Measurements from ENCODE around the gene KRTAP10-1. TPM values are rescaled to one million over a fixed set of nuclear protein-coding genes. Genes with fewer than 3 reads are reported as not detected.

Gene KRTAP10-1
- total and polyA plus RNA-seq, 9 of the 15 experiments (the other 6 are each of a cell fraction or from before 2014, with no cell fraction given) = not detected

DNA sequence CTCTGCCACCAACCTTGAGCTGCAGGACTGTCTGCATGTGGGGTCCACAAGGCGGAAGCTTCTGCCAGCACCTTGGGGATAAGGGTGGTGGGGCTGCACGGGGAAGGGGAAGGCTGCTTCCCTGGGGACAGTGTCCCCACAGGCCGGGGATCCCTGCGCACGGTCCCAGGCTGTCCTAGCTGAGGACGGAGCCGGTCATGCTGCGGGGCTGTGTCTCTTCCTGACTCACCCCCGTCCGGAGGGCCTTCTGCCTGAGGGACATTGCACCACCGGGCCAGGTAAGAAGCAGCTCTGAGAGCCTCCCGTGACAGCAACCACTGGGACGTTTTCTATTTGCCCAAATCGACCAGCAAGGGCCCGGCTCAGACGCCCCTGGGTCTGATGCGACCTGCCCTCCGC lies 29.9 kb downstream of the KRTAP10-1 start:
- BruUV-seq (replicated peaks) = no TSS peak
- Histone ChIP-seq H3K79me2 (ENCODE audit: control insufficient read depth, insufficient read depth, low read length) (no peaks in the 10 kb centered on the region), H3K27ac (ENCODE audit: extremely low read depth, low read depth, low read length) (no peak overlapping the region), H3K9me1 (ENCODE audit: control insufficient read depth, insufficient read depth, low read length) (no peaks in the 10 kb centered on the region), H4K20me1 (replicated peaks; ENCODE audit: control insufficient read depth, insufficient read depth, low read length) (peaks cover 15% of the 10 kb centered on the region), H3K27me3 (ENCODE audit: control insufficient read depth in 2 of 2, insufficient read depth in 2 of 2, low read length in 2 of 2) (peaks cover 34 to 54% of the 10 kb centered on the region in 2 experiments), H3K4me2 (ENCODE audit: insufficient read depth, low read length) (no peak overlapping the region; the same call in 1 of the 2 replicates), H2AFZ (ENCODE audit: low read depth, low read length) (no peak overlapping the region), H3K9me3 (replicated peaks; ENCODE audit: control insufficient read depth, insufficient read depth, low read depth, low read length) (no peaks in the 10 kb centered on the region), H3K4me1 (replicated peaks in 1 of 2; ENCODE audit: control insufficient read depth in 2 of 2, insufficient read depth in 2 of 2, low read length in 2 of 2) (peaks cover 0 to 18% of the 10 kb centered on the region in 2 experiments; a peak in 2 of 5 replicates), H3K4me3 (no peak overlapping the region), H3K9ac (ENCODE audit: insufficient read depth in 1 of 2, low read depth in 2 of 2, low read length in 2 of 2) (no peak overlapping the region; a peak in 1 of 4 replicates), H3K36me3 (ENCODE audit: control insufficient read depth, insufficient read depth, low read length) (no peaks in the 10 kb centered on the region)
- intact Hi-C loops (cut with micrococcal nuclease) (loop anchor here (1.0 to 10.0 kb wide), 3 partner anchors 232 to 415 kb away; partner anchors contain the start of gene ITGB2), in situ Hi-C loops (cut with MboI) (no loop called here)
- CTCF ChIA-PET (ENCODE audit: low intra/inter-chr PET ratio) = interaction anchor here (0.5 to 2.2 kb wide), 6 partner anchors 56 to 423 kb away, joined by 3 to 16 read pairs (median 4); no protein-coding TSS in a partner anchor
- TF ChIP-seq ZNF830 (CRISPR knock-in tag; IDR thresholded peaks at IDR 0.05) = no peak
- no peak for TF ChIP-seq KDM1A (IDR thresholded peaks at IDR 0.05)
- POLR2A ChIA-PET = interaction anchor here (1.3 kb wide), 2 partner anchors 239 to 433 kb away, joined by 3 to 4 read pairs; no protein-coding TSS in a partner anchor
- no peak for DNase-seq (ENCODE audit: extremely low read depth in 1 of 4, low spot score in 3 of 4)
- no peak for FAIRE-seq
- ATAC-seq = peak; percentile 7
- WGBS (ENCODE audit: insufficient coverage, low coverage, missing lambda C conversion rate) = 11% methylated on average over 18 of the region's 18 CpGs

GRCh38 chr21:44509539-44509938 lies 30.5 kb downstream of the KRTAP10-1 start:
- no TSS peak for BruUV-seq (replicated peaks)
- Histone ChIP-seq H3K36me3 (ENCODE audit: control insufficient read depth, insufficient read depth, low read length) (no peaks in the 10 kb centered on the region), H3K9me1 (ENCODE audit: control insufficient read depth, insufficient read depth, low read length) (no peaks in the 10 kb centered on the region), H3K27ac (ENCODE audit: extremely low read depth, low read depth, low read length) (no peak overlapping the region), H3K9me3 (replicated peaks; ENCODE audit: control insufficient read depth, insufficient read depth, low read depth, low read length) (no peaks in the 10 kb centered on the region), H2AFZ (ENCODE audit: low read depth, low read length) (no peak overlapping the region), H3K4me3 (no peak overlapping the region), H3K4me2 (ENCODE audit: insufficient read depth, low read length) (no peak overlapping the region), H3K27me3 (ENCODE audit: control insufficient read depth in 2 of 2, insufficient read depth in 2 of 2, low read length in 2 of 2) (peaks cover 36 to 52% of the 10 kb centered on the region in 2 experiments), H3K9ac (ENCODE audit: insufficient read depth in 1 of 2, low read depth in 2 of 2, low read length in 2 of 2) (no peak overlapping the region), H3K4me1 (replicated peaks in 1 of 2; ENCODE audit: control insufficient read depth in 2 of 2, insufficient read depth in 2 of 2, low read length in 2 of 2) (peaks cover 0 to 18% of the 10 kb centered on the region in 2 experiments; a peak in 2 of 5 replicates), H4K20me1 (replicated peaks; ENCODE audit: control insufficient read depth, insufficient read depth, low read length) (peaks cover 15% of the 10 kb centered on the region), H3K79me2 (ENCODE audit: control insufficient read depth, insufficient read depth, low read length) (no peaks in the 10 kb centered on the region)
- in situ Hi-C loops (cut with MboI) = loop anchor here (10.0 kb wide), 1 partner anchor 425 kb away; no protein-coding TSS in a partner anchor
- 0% methylated on average over 4 of the region's 12 CpGs for WGBS (ENCODE audit: insufficient coverage, low coverage, missing lambda C conversion rate)
- no peak for DNase-seq (ENCODE audit: extremely low read depth in 1 of 4, low spot score in 3 of 4)
- no peak for FAIRE-seq
- POLR2A ChIA-PET = interaction anchor here (1.3 kb wide), 2 partner anchors 239 to 434 kb away, joined by 3 to 4 read pairs; no protein-coding TSS in a partner anchor
- intact Hi-C loops (cut with micrococcal nuclease) = no loop called here
- CTCF ChIA-PET (ENCODE audit: low intra/inter-chr PET ratio) = interaction anchor here (0.6 to 2.2 kb wide), 4 partner anchors 207 to 399 kb away, joined by 3 to 16 read pairs (median 4); no protein-coding TSS in a partner anchor
- peak in 1 of 3 experiments; percentile 14; a peak in 1 of 6 replicates for TF ChIP-seq CTCF (IDR thresholded peaks at IDR 0.05 in 2 of 3, conservative IDR thresholded peaks at IDR 0.05 in 1 of 3; ENCODE audit: insufficient read depth in 2 of 3, low read depth in 1 of 3, low read length in 3 of 3)
- no peak for TF ChIP-seq ZNF311 (CRISPR knock-in tag; IDR thresholded peaks at IDR 0.05)
- TF ChIP-seq ZFP36 (IDR thresholded peaks at IDR 0.05; ENCODE audit: low read depth, low read length, partially characterized antibody) = peak; percentile 94
- ATAC-seq = no peak

All from K562 (cell line).